GM12878 (cell line): ENCODE data around the gene BTNL2. TPM values are rescaled to one million over a fixed set of nuclear protein-coding genes. Genes with fewer than 3 reads are reported as not detected.

Source experiments
- ATAC-seq: fragments of 200-7000 bp; cut with Tn5 transposase; 3 replicates; pipeline ENCODE4 v1.9.1; 2020; ENCODE audit warnings: mild to moderate bottlenecking, moderate library complexity
- BruUV-seq: library from RNA; stranded (reverse); fragments of 400-500 nt; replicated peaks from 2 replicates; lab custom pipeline; 2021; lab: Mats Ljungman, UMichigan
- CTCF ChIA-PET: fragments of 300-600 bp; sonication (Branson Sonifier 250); formaldehyde crosslinking; extraction: SDS; loops from one replicate; lab custom pipeline; 2021; ENCODE audit warnings: inconsistent platforms; lab: Yijun Ruan, JAX
- POLR2A ChIA-PET: fragments of 350-600 bp; formaldehyde crosslinking; extraction: SDS; loops from one replicate; lab custom pipeline; 2021; ENCODE audit warnings: inconsistent platforms; lab: Charles Lee
- RAD21 ChIA-PET: fragments of 300-600 bp; sonication (Branson Sonifier 250); formaldehyde crosslinking; loops from one replicate; lab custom pipeline; 2023; ENCODE audit warnings: antibody characterized with exemption; ENCODE audit not compliant: unreplicated experiment; lab: Charles Lee
- SMC1A ChIA-PET: fragments of 300-600 bp; sonication (Branson Sonifier 250); formaldehyde crosslinking; loops from one replicate; lab custom pipeline; 2023; ENCODE audit not compliant: unreplicated experiment, uncharacterized antibody; lab: Charles Lee
- DNase-seq: peaks from one replicate; pipeline ENCODE4 v3.0.0-alpha.2; 2011; ENCODE audit warnings: low read depth, low spot score
- FAIRE-seq: peaks from 3 replicates; lab custom pipeline; 2011; peaks lifted over from hg19 to GRCh38; lab: Jason Lieb, UNC
- H2AFZ ChIP-seq: 2 replicates; pipeline ENCODE4 v1.6.0; 2011; ENCODE audit warnings: low read depth, low read length, control low read depth; ENCODE audit not compliant: control insufficient read depth
- H3K27ac ChIP-seq: 2 replicates; pipeline ENCODE4 v1.5.1; 2011; ENCODE audit warnings: control low read depth; ENCODE audit not compliant: control insufficient read depth, insufficient read depth
- H3K27me3 ChIP-seq, 2 experiments: replicated peaks in 1 of 2; 2 replicates each; pipeline versions ENCODE4 v1.6.0 to v1.6.1; 2011; ENCODE audit warnings: low read length in 1 of 2; ENCODE audit not compliant: control insufficient read depth in 2 of 2, insufficient read depth in 2 of 2
- H3K36me3 ChIP-seq, 2 experiments: 2 replicates each; pipeline ENCODE4 v1.5.1; 2011; ENCODE audit warnings: low read length in 1 of 2; ENCODE audit not compliant: control insufficient read depth in 2 of 2, insufficient read depth in 2 of 2
- H3K4me1 ChIP-seq: 2 replicates; pipeline ENCODE4 v1.6.1; 2011; ENCODE audit warnings: mild to moderate bottlenecking, low read length, moderate library complexity, mixed read lengths; ENCODE audit not compliant: control insufficient read depth, insufficient read depth
- H3K4me2 ChIP-seq: 2 replicates; pipeline ENCODE4 v1.6.0; 2011; ENCODE audit warnings: control low read depth; ENCODE audit not compliant: control insufficient read depth, insufficient read depth
- H3K4me3 ChIP-seq: fragments of 200-600 bp; sonication (generic); 2 replicates; pipeline ENCODE4 v1.5.1; 2016
- H3K79me2 ChIP-seq: 2 replicates; pipeline ENCODE4 v1.6.0; 2011; ENCODE audit warnings: low read length; ENCODE audit not compliant: control insufficient read depth, insufficient read depth
- H3K9ac ChIP-seq: 2 replicates; pipeline ENCODE4 v1.8.0; 2011; ENCODE audit warnings: low read length, control low read depth, mixed read lengths; ENCODE audit not compliant: control insufficient read depth, insufficient read depth
- H3K9me3 ChIP-seq: replicated peaks from 3 replicates; pipeline ENCODE4 v1.5.1; 2011; ENCODE audit warnings: mild to moderate bottlenecking, low read length; ENCODE audit not compliant: control insufficient read depth, insufficient read depth
- H4K20me1 ChIP-seq: 2 replicates; pipeline ENCODE4 v1.6.0; 2011; ENCODE audit not compliant: control insufficient read depth, insufficient read depth
- FOS ChIP-seq: IDR thresholded peaks from 3 replicates; pipeline ENCODE4 v1.6.1; 2011; ENCODE audit warnings: borderline replicate concordance; ENCODE audit not compliant: insufficient read length; ENCODE audit errors: extremely low read depth
- JUND ChIP-seq: IDR thresholded peaks from 2 replicates; pipeline ENCODE4 v1.6.1; 2012; ENCODE audit warnings: low read depth, mild to moderate bottlenecking, low read length, improper control_type of control experiment, moderate library complexity
- NFXL1 ChIP-seq: fragments of 450-650 bp; IDR thresholded peaks from 2 replicates; pipeline ENCODE4 v1.6.1; 2017; ENCODE audit warnings: antibody characterized with exemption, mild to moderate bottlenecking, borderline replicate concordance
- NRF1 ChIP-seq: conservative IDR thresholded peaks from 2 replicates; pipeline ENCODE4 v1.6.1; 2011; ENCODE audit warnings: mild to moderate bottlenecking, low read depth, low read length, improper control_type of control experiment
- SIN3A ChIP-seq: IDR thresholded peaks from 2 replicates; pipeline ENCODE4 v1.6.1; 2012; ENCODE audit warnings: low read depth, low read length, improper control_type of control experiment
- YBX1 ChIP-seq: fragments of 450-650 bp; IDR thresholded peaks from 2 replicates; pipeline ENCODE4 v1.6.1; 2016; ENCODE audit warnings: antibody characterized with exemption
- WGBS: methylation state at CpG from one replicate; pipeline ENCODE4 v1.1.6; 2016; ENCODE audit warnings: low lambda C conversion rate; ENCODE audit not compliant: insufficient replicate concordance, insufficient coverage; ENCODE audit errors: missing lambda C conversion rate; 5-methylcytosine and 5-hydroxymethylcytosine counted together
- in situ Hi-C: fragments of 300-500 bp; cut with MboI; formaldehyde crosslinking; loops from 9 replicates; pipeline ENCODE4 v1.14.3; 2018; ENCODE audit warnings: mixed read lengths
- intact Hi-C: fragments of 100-400 bp; cut with micrococcal nuclease; formaldehyde crosslinking; loops from one replicate; pipeline ENCODE4 v1.14.2; 2022; ENCODE audit not compliant: unreplicated experiment
- polyA plus RNA-seq, 11 experiments: library from polyadenylated mRNA; depleted of rRNA in 4 of 11; unstranded in 6 of 11; stranded (reverse) in 5 of 11; fragments of >200 nt; fragmentation: Nextera tagmentation in 4 of 11; fragmentation: Illumina TruSeq in 1 of 11; extraction: Ambion mirVana in 4 of 11; extraction: Trizol in 1 of 11; gene quantifications; 1 replicate in 1 of 11; 2 replicates in 10 of 11; pipeline versions ENCODE4 v1.2.1 to v1.2.3, GENCODE V29; 2011 to 2016; ENCODE audit warnings: inconsistent platforms in 2 of 11, missing spikeins in 2 of 11, low read depth in 1 of 11
- total RNA-seq, 4 experiments: library from RNA; depleted of rRNA in 3 of 4; stranded (reverse); fragments of >200 nt in 3 of 4; fragmentation: Illumina TruSeq in 1 of 4; extraction: Trizol in 1 of 4; gene quantifications; 2 replicates each; pipeline versions ENCODE4 v1.2.1 to v1.2.3, GENCODE V29; 2013 to 2021
- TF ChIP-seq, protein P1 (sequence below): IDR thresholded peaks from 2 replicates; pipeline ENCODE4 v1.6.1; 2011; ENCODE audit warnings: low read depth, mild to moderate bottlenecking, low read length, moderate library complexity, borderline replicate concordance; ENCODE audit errors: extremely low read depth
- TF ChIP-seq, protein P2 (sequence below): fragments of 450-650 bp; IDR thresholded peaks from 2 replicates; pipeline ENCODE4 v1.6.1; 2017; ENCODE audit warnings: mild to moderate bottlenecking
- TF ChIP-seq, protein P3 (sequence below): fragments of 450-650 bp; IDR thresholded peaks from 2 replicates; pipeline ENCODE4 v1.6.1; 2017; ENCODE audit warnings: mild to moderate bottlenecking, moderate library complexity
- TF ChIP-seq, protein P4 (sequence below): fragments of 450-650 bp; formaldehyde crosslinking; IDR thresholded peaks from 2 replicates; pipeline ENCODE4 v1.4.0; 2020; ENCODE audit warnings: mild to moderate bottlenecking, moderate library complexity

BTNL2 gene
- total and polyA plus RNA-seq, 10 of the 15 experiments (the other 5 are each of a cell fraction or from before 2014, with no cell fraction given): 0.11 to 0.29 (median 0.26) TPM; not detected in 5

DNA sequence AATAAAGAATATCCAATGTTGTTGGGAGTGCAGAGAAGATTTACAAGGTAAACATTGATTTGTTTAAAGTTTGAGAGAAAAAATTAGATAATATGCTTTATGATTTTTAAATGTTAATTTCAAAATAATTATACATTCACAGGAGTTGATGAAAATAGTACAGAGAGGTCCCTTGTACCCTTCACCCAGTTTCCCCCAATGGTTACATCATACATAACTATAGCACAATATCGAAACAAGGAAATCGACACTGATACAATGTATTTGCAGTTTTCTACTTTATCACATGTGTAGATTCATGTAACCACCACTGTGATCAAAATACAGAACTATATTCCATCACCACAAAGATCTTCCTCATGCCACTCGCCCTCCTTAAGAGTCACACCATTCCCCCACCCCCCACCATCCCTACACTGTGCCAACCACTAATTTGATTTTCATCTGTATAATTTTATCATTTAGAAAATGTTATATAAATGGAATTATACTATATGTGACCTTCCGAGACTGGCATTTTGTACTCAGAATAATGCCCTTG, 21.0 kb upstream of the BTNL2 start:
- Histone ChIP-seq H3K9me3 (no peaks in the 10 kb centered on the region), H2AFZ (no peak overlapping the region), H3K4me3 (no peak overlapping the region), H3K36me3 (no peaks in the 10 kb centered on the region), H3K4me1 (peaks cover 2% of the 10 kb centered on the region; the same call in 1 of the 2 replicates), H4K20me1 (no peaks in the 10 kb centered on the region), H3K9ac (no peak overlapping the region), H3K27me3 (no peaks in the 10 kb centered on the region), H3K4me2 (no peak overlapping the region), H3K27ac (no peak overlapping the region), H3K79me2 (no peaks in the 10 kb centered on the region)
- TF ChIP-seq, protein P1, sequence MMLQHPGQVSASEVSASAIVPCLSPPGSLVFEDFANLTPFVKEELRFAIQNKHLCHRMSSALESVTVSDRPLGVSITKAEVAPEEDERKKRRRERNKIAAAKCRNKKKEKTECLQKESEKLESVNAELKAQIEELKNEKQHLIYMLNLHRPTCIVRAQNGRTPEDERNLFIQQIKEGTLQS: no peak
- TF ChIP-seq NRF1 (no peak), FOS (no peak), JUND (no peak), NFXL1 (no peak), YBX1 (no peak), SIN3A (no peak)
- TF ChIP-seq, protein P2, sequence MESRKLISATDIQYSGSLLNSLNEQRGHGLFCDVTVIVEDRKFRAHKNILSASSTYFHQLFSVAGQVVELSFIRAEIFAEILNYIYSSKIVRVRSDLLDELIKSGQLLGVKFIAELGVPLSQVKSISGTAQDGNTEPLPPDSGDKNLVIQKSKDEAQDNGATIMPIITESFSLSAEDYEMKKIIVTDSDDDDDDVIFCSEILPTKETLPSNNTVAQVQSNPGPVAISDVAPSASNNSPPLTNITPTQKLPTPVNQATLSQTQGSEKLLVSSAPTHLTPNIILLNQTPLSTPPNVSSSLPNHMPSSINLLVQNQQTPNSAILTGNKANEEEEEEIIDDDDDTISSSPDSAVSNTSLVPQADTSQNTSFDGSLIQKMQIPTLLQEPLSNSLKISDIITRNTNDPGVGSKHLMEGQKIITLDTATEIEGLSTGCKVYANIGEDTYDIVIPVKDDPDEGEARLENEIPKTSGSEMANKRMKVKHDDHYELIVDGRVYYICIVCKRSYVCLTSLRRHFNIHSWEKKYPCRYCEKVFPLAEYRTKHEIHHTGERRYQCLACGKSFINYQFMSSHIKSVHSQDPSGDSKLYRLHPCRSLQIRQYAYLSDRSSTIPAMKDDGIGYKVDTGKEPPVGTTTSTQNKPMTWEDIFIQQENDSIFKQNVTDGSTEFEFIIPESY: no peak
- TF ChIP-seq, protein P3, sequence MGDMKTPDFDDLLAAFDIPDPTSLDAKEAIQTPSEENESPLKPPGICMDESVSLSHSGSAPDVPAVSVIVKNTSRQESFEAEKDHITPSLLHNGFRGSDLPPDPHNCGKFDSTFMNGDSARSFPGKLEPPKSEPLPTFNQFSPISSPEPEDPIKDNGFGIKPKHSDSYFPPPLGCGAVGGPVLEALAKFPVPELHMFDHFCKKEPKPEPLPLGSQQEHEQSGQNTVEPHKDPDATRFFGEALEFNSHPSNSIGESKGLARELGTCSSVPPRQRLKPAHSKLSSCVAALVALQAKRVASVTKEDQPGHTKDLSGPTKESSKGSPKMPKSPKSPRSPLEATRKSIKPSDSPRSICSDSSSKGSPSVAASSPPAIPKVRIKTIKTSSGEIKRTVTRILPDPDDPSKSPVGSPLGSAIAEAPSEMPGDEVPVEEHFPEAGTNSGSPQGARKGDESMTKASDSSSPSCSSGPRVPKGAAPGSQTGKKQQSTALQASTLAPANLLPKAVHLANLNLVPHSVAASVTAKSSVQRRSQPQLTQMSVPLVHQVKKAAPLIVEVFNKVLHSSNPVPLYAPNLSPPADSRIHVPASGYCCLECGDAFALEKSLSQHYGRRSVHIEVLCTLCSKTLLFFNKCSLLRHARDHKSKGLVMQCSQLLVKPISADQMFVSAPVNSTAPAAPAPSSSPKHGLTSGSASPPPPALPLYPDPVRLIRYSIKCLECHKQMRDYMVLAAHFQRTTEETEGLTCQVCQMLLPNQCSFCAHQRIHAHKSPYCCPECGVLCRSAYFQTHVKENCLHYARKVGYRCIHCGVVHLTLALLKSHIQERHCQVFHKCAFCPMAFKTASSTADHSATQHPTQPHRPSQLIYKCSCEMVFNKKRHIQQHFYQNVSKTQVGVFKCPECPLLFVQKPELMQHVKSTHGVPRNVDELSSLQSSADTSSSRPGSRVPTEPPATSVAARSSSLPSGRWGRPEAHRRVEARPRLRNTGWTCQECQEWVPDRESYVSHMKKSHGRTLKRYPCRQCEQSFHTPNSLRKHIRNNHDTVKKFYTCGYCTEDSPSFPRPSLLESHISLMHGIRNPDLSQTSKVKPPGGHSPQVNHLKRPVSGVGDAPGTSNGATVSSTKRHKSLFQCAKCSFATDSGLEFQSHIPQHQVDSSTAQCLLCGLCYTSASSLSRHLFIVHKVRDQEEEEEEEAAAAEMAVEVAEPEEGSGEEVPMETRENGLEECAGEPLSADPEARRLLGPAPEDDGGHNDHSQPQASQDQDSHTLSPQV: no peak
- TF ChIP-seq, protein P4, sequence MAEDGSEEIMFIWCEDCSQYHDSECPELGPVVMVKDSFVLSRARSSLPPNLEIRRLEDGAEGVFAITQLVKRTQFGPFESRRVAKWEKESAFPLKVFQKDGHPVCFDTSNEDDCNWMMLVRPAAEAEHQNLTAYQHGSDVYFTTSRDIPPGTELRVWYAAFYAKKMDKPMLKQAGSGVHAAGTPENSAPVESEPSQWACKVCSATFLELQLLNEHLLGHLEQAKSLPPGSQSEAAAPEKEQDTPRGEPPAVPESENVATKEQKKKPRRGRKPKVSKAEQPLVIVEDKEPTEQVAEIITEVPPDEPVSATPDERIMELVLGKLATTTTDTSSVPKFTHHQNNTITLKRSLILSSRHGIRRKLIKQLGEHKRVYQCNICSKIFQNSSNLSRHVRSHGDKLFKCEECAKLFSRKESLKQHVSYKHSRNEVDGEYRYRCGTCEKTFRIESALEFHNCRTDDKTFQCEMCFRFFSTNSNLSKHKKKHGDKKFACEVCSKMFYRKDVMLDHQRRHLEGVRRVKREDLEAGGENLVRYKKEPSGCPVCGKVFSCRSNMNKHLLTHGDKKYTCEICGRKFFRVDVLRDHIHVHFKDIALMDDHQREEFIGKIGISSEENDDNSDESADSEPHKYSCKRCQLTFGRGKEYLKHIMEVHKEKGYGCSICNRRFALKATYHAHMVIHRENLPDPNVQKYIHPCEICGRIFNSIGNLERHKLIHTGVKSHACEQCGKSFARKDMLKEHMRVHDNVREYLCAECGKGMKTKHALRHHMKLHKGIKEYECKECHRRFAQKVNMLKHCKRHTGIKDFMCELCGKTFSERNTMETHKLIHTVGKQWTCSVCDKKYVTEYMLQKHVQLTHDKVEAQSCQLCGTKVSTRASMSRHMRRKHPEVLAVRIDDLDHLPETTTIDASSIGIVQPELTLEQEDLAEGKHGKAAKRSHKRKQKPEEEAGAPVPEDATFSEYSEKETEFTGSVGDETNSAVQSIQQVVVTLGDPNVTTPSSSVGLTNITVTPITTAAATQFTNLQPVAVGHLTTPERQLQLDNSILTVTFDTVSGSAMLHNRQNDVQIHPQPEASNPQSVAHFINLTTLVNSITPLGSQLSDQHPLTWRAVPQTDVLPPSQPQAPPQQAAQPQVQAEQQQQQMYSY (CRISPR knock-in tag): no peak
- ChIA-PET RAD21 (interaction anchor here (1.6 kb wide), 1 partner anchor 358 kb away, joined by 5 read pairs; no protein-coding TSS in a partner anchor), CTCF (interaction anchor here (1.1 to 9.2 kb wide), 2 partner anchors 11 to 271 kb away, joined by 3 to 160 read pairs; no protein-coding TSS in a partner anchor), SMC1A (no interaction called here), POLR2A (no interaction called here)
- no peak for ATAC-seq
- in situ Hi-C loops (loop anchor here (5.0 kb wide), 1 partner anchor 269 kb away; no protein-coding TSS in a partner anchor), intact Hi-C loops (no loop called here)
- no peak for DNase-seq
- FAIRE-seq: no peak
- no TSS peak for BruUV-seq
- WGBS: 60% methylated on average over 4 of the region's 4 CpGs
